ENCODE results near the gene PXMP2. TPM values are rescaled to one million over a fixed set of nuclear protein-coding genes. Genes with fewer than 3 reads are reported as not detected.

Gene PXMP2
- total RNA-seq, 1 donor from 2014 or later = 21.2 TPM

GRCh38 chr12:132672116-132672515 is 15.3 kb upstream of the PXMP2 start:
- Histone ChIP-seq H3K27me3 (no peaks in the 10 kb centered on the region), H3K36me3 (peaks cover 61% of the 10 kb centered on the region), H3K4me3 (no peak overlapping the region), H3K9me3 (no peaks in the 10 kb centered on the region), H3K27ac (no peak overlapping the region), H3K4me1 (no peaks in the 10 kb centered on the region)
- no peak for TF ChIP-seq CTCF (IDR thresholded peaks at IDR 0.05)
- ATAC-seq = no peak
- DNase-seq = no peak
- intact Hi-C loops (cut with DNase I) = no loop called here

GRCh38 chr12:132672678-132673077 is 14.7 kb upstream of the PXMP2 start:
- ATAC-seq (no peak), DNase-seq (no peak)
- no peak overlapping the region for H3K4me3 ChIP-seq
- H3K36me3 ChIP-seq = peaks cover 61% of the 10 kb centered on the region
- H3K27me3 ChIP-seq = no peaks in the 10 kb centered on the region
- intact Hi-C loops (cut with DNase I) = no loop called here
- H3K27ac ChIP-seq = no peak overlapping the region
- H3K4me1 ChIP-seq = no peaks in the 10 kb centered on the region
- no peaks in the 10 kb centered on the region for H3K9me3 ChIP-seq
- TF ChIP-seq CTCF (IDR thresholded peaks at IDR 0.05) = no peak

- no peak for TF ChIP-seq CTCF (IDR thresholded peaks at IDR 0.05)
- Histone ChIP-seq H3K9me3 (no peaks in the 10 kb centered on the region), H3K36me3 (peaks cover 59% of the 10 kb centered on the region), H3K27ac (no peak overlapping the region), H3K4me1 (no peaks in the 10 kb centered on the region), H3K4me3 (no peak overlapping the region), H3K27me3 (no peaks in the 10 kb centered on the region)
- intact Hi-C loops (cut with DNase I) = no loop called here
- DNase-seq (no peak), ATAC-seq (no peak)
These were observed 13.9 kb upstream of the PXMP2 start for GRCh38 chr12:132673288-132674179.

- ATAC-seq (no peak), DNase-seq (no peak)
- H3K36me3 ChIP-seq = peaks cover 59% of the 10 kb centered on the region
- H3K9me3 ChIP-seq = no peaks in the 10 kb centered on the region
- TF ChIP-seq CTCF (IDR thresholded peaks at IDR 0.05) = no peak
- no peak overlapping the region for H3K27ac ChIP-seq
- no peak overlapping the region for H3K4me3 ChIP-seq
- intact Hi-C loops (cut with DNase I) = no loop called here
- H3K27me3 ChIP-seq = no peaks in the 10 kb centered on the region
- H3K4me1 ChIP-seq = no peaks in the 10 kb centered on the region
These were observed 12.8 kb upstream of the PXMP2 start for GRCh38 chr12:132674561-132674960.

GRCh38 chr12:132675757-132676432 is 11.5 kb upstream of the PXMP2 start:
- H3K27ac ChIP-seq = no peak overlapping the region
- DNase-seq (no peak), ATAC-seq (no peak)
- H3K27me3 ChIP-seq = no peaks in the 10 kb centered on the region
- H3K4me1 ChIP-seq = no peaks in the 10 kb centered on the region
- H3K36me3 ChIP-seq = peaks cover 59% of the 10 kb centered on the region
- TF ChIP-seq CTCF (IDR thresholded peaks at IDR 0.05) = no peak
- H3K9me3 ChIP-seq = no peaks in the 10 kb centered on the region
- no peak overlapping the region for H3K4me3 ChIP-seq
- intact Hi-C loops (cut with DNase I) = no loop called here

All from upper lobe of right lung (tissue), 1 donor.